AG04449 (cell line): Measurements from ENCODE around the gene LRRC1.

Source experiments
- CTCF ChIA-PET: fragments of 350-600 bp; formaldehyde crosslinking; extraction: SDS; loops from one replicate; lab custom pipeline; 2021; ENCODE audit warnings: antibody characterized with exemption; lab: Yijun Ruan, JAX
- POLR2A ChIA-PET: fragments of 400-600, 350-600 bp; formaldehyde crosslinking; extraction: SDS; loops from one replicate; lab custom pipeline; 2020; ENCODE audit warnings: antibody characterized with exemption, inconsistent platforms; lab: Yijun Ruan, JAX
- DNase-seq: peaks from one replicate; pipeline ENCODE4 v3.0.0-alpha.2; 2010; ENCODE audit warnings: low read depth, low spot score
- H3K4me3 ChIP-seq: 2 replicates; pipeline ENCODE4 v1.5.1; 2011; ENCODE audit warnings: low read depth, mild to moderate bottlenecking, control low read depth, low read length
- TF ChIP-seq, protein P1 (sequence below): IDR thresholded peaks from one replicate; pipeline ENCODE4 v1.5.1; 2011; ENCODE audit warnings: mild to moderate bottlenecking, moderate library complexity, low read length, control low read depth, inconsistent platforms; ENCODE audit not compliant: insufficient read depth; ENCODE audit errors: missing control alignments

The LRRC1 gene

DNA sequence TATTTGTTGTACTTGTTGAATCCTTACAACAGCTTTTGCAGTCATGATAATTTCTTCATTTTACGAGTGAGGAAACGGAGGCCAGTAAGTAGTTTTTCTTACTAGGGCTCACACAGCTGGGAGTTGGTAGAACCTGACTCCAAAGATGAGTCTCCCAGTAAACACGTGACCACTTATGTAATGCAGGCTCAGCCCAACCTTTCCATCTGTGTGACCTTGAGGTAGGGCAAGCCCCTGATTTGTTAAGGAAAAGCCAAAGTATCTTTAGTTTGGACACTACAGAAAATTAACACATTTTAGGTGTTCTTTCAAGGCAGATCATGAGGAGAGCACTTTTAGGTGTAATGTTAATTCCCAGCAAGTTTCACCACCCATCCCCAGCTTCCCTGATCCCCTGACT lies 111.3 kb downstream of the LRRC1 start:
- POLR2A ChIA-PET, result no interaction called here
- CTCF ChIA-PET, result no interaction called here
- no peak for DNase-seq
- no peak overlapping the region for H3K4me3 ChIP-seq
- TF ChIP-seq, protein P1, sequence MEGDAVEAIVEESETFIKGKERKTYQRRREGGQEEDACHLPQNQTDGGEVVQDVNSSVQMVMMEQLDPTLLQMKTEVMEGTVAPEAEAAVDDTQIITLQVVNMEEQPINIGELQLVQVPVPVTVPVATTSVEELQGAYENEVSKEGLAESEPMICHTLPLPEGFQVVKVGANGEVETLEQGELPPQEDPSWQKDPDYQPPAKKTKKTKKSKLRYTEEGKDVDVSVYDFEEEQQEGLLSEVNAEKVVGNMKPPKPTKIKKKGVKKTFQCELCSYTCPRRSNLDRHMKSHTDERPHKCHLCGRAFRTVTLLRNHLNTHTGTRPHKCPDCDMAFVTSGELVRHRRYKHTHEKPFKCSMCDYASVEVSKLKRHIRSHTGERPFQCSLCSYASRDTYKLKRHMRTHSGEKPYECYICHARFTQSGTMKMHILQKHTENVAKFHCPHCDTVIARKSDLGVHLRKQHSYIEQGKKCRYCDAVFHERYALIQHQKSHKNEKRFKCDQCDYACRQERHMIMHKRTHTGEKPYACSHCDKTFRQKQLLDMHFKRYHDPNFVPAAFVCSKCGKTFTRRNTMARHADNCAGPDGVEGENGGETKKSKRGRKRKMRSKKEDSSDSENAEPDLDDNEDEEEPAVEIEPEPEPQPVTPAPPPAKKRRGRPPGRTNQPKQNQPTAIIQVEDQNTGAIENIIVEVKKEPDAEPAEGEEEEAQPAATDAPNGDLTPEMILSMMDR, result no peak

DNA sequence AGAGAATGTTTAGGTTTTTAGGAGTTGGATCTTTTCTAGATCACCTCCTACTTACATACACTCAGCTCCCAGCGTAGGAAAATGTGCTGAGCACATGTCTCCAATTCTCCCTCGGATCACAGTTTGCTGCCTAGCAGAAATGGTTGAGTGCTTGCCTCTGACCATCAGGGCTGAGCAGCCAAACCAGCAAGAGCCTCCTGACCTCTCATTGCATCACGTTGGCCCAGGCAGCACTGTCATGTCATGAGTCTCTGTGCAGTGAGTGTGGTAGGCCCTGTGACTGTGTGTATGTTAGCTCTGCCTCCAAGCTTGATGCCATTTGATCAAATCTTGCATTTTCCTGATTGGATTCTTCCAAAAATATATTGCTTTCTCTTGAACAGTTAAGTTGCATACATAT lies 112.0 kb downstream of the LRRC1 start:
- POLR2A ChIA-PET, result no interaction called here
- H3K4me3 ChIP-seq, result no peak overlapping the region
- DNase-seq, result no peak
- TF ChIP-seq, protein P1, result no peak
- CTCF ChIA-PET, result no interaction called here

DNA sequence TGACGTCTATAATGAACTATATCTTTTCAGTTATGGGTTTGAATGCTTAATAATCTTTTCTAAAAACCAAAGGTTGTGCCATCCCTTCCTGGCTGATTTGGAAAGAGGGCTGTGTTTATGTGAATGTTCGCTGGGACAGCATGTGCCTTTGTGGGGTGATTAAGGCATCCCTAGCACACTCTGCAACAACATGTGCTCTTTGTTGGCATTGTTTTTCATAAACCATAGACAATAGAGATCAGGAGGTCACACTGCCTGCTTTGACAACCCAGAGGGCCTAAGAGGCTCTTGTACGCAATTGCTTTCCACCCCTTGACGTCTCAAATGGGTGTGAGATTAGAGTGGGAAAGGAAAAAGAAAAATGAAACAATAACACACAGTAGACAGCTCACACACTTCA lies 116.0 kb downstream of the LRRC1 start:
- no peak for DNase-seq
- POLR2A ChIA-PET, result no interaction called here
- TF ChIP-seq, protein P1, result no peak
- CTCF ChIA-PET, result no interaction called here
- no peak overlapping the region for H3K4me3 ChIP-seq

DNA sequence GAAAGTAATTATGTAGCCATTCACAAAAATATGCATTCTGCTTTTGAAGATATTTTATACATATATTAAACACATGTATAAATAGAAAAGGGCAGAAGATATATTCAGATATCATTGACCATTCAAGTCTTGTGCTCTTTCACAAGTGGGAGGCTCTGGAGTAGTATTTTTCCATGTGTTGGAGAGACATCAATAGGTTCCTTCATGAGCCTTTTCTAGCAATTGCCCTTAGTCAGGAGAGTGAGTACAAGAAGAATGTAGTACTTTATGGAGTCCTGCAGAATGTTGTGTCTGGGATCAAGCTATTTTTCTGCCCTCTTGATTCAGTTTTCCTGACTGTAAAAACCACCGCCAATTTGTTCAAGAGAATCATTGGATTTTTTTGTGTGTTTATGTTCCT lies 117.9 kb downstream of the LRRC1 start:
- ChIA-PET POLR2A (no interaction called here), CTCF (no interaction called here)
- H3K4me3 ChIP-seq, result no peak overlapping the region
- DNase-seq, result no peak
- TF ChIP-seq, protein P1, result no peak

DNA sequence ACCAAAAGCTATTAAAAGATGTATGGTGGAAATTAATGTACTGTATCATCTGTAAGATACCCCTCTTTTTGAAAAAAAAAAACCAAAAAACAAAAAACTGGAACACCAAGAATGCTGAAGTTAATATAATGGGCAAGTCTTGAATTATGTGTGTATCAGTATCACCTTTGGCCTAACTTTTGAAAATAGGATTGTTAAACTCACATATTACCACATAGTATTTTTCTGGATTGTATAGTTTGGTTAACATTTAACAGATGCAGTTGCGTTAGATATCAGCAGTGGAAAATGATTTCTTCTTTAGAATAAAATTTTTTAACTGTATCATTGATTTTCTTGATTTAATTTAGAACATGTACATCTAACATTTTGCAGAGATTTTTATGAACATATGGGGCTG lies 118.5 kb downstream of the LRRC1 start:
- ChIA-PET POLR2A (no interaction called here), CTCF (no interaction called here)
- DNase-seq, result no peak
- TF ChIP-seq, protein P1, result no peak
- H3K4me3 ChIP-seq, result no peak overlapping the region

DNA sequence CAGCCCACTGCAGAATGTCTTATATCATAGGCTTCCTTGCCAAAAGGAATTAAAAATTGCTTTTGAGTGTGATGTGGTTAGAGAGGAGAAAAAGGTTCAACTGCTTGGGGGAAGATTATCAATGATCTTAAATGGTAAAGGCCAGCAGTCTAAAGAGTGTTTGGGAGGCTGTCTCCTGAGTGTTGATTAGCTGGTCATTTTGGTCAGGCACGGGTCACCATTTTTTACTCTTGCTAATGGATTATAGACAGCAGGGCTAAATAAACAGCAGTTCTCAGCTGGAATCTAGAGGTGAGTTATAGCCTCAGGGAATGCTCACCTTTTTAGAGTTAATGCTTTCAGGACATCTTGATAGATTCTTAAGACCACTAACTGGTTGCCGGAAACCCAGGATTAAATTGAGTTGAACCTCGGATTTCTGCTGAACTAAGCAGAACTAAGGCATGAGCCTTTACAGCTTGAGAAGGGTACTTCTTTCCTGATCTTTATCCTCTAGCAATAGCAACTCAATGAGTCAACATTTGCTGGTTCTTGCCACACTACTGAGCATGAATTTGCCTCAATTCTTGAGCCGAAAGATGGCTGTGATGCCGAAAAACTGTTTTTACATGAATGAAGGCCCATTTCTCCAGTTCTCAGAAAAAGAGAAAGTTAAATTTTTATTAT lies 120.4 kb downstream of the LRRC1 start:
- no peak overlapping the region for H3K4me3 ChIP-seq
- ChIA-PET POLR2A (no interaction called here), CTCF (interaction anchor here (1.0 to 1.4 kb wide), 2 partner anchors 18 to 187 kb away, joined by 3 to 4 read pairs; no protein-coding TSS in a partner anchor)
- TF ChIP-seq, protein P1, result no peak
- DNase-seq, result no peak
